ENCODE results near the gene RAB11B.

GRCh38 chr19:8403098-8403819 is 13.1 kb downstream of the RAB11B start:
- TF ChIP-seq CTCF (CRISPR knock-in tag; IDR thresholded peaks at IDR 0.05) (no peak), RFX3 (CRISPR knock-in tag; IDR thresholded peaks at IDR 0.05) (no peak)
